ENCODE data around the gene CALR.
"Not testable (repeated sequence)": the region's sequence is repeated elsewhere in the genome, so short reads cannot be mapped to it uniquely, and the experiment has no call there.

Gene CALR

GRCh38 chr19:12937927-12938778 lies at the start of gene CALR:
CALR (plus strand) TSS chr19:12938609; CDS start chr19:12938680, 71 bp downstream.
- DNase-seq (ENCODE audit: low spot score) = peak; percentile 100

GRCh38 chr19:12890299-12890786 lies 48.1 kb upstream of the CALR start:
- DNase-seq (ENCODE audit: low spot score) = not testable (repeated sequence)

- DNase-seq (ENCODE audit: low spot score) = peak; percentile 98
Measured at GRCh38 chr19:12890787-12891552, 47.4 kb upstream of the CALR start, which contains the start of gene GCDH. GCDH (plus strand) TSS chr19:12891160; CDS start chr19:12891305, 145 bp downstream.

GRCh38 chr19:12891553-12892021 lies 46.8 kb upstream of the CALR start:
- DNase-seq (ENCODE audit: low spot score) = no peak

- DNase-seq (ENCODE audit: low spot score) = no peak
Measured at GRCh38 chr19:12893582-12893981, 44.8 kb upstream of the CALR start.

GRCh38 chr19:12896460-12896859 lies 41.9 kb upstream of the CALR start:
- no peak for DNase-seq (ENCODE audit: low spot score)

GRCh38 chr19:12899891-12900518 lies 38.4 kb upstream of the CALR start:
- DNase-seq (ENCODE audit: low spot score) = no peak

GRCh38 chr19:12907166-12907565 lies 31.2 kb upstream of the CALR start:
- DNase-seq (ENCODE audit: low spot score) = no peak

- no peak for DNase-seq (ENCODE audit: low spot score)
Measured at GRCh38 chr19:12912571-12912970, 25.8 kb upstream of the CALR start.

GRCh38 chr19:12913011-12913561 lies 25.3 kb upstream of the CALR start:
- DNase-seq (ENCODE audit: low spot score) = peak; percentile 49

- DNase-seq (ENCODE audit: low spot score) = no peak
Measured at GRCh38 chr19:12913851-12914690, 24.3 kb upstream of the CALR start.

GRCh38 chr19:12915860-12916259 lies 22.5 kb upstream of the CALR start:
- not testable (repeated sequence) for DNase-seq (ENCODE audit: low spot score)

GRCh38 chr19:12918253-12918652 lies 20.2 kb upstream of the CALR start:
- no peak for DNase-seq (ENCODE audit: low spot score)

GRCh38 chr19:12921047-12921446 lies 17.4 kb upstream of the CALR start:
- DNase-seq (ENCODE audit: low spot score) = no peak

- DNase-seq (ENCODE audit: low spot score) = no peak
Measured at GRCh38 chr19:12922959-12923358, 15.4 kb upstream of the CALR start.

- DNase-seq (ENCODE audit: low spot score) = no peak
Measured at GRCh38 chr19:12924621-12925310, 13.6 kb upstream of the CALR start.

GRCh38 chr19:12930002-12930645 lies 8.3 kb upstream of the CALR start:
- DNase-seq (ENCODE audit: low spot score) = no peak

- DNase-seq (ENCODE audit: low spot score) = peak; percentile 23
Measured at GRCh38 chr19:12932392-12933286, 5.8 kb upstream of the CALR start.
